Measurements from ENCODE around the gene MEIOB.
"Not testable (repeated sequence)": the region's sequence is repeated elsewhere in the genome, so short reads cannot be mapped to it uniquely, and the experiment has no call there.

Gene MEIOB

GRCh38 chr16:1895949-1896675, 24.1 kb upstream of the MEIOB start:
- TF ChIP-seq Cebpa-rat (IDR thresholded peaks at IDR 0.05) = no peak
- no peaks in the 10 kb centered on the region for H3K36me3 ChIP-seq
- no peak overlapping the region for H3K4me3 ChIP-seq
- H3K27me3 ChIP-seq = peaks cover 6% of the 10 kb centered on the region; the same call in 1 of the 2 replicates
- H3K9ac ChIP-seq = no peak overlapping the region
- H3K27ac ChIP-seq = no peak overlapping the region
- H4K20me1 ChIP-seq = no peaks in the 10 kb centered on the region
- no peak overlapping the region for H3K4me2 ChIP-seq
- H3K9me3 ChIP-seq = no peaks in the 10 kb centered on the region
- H3K4me1 ChIP-seq = peaks cover 11% of the 10 kb centered on the region

DNA sequence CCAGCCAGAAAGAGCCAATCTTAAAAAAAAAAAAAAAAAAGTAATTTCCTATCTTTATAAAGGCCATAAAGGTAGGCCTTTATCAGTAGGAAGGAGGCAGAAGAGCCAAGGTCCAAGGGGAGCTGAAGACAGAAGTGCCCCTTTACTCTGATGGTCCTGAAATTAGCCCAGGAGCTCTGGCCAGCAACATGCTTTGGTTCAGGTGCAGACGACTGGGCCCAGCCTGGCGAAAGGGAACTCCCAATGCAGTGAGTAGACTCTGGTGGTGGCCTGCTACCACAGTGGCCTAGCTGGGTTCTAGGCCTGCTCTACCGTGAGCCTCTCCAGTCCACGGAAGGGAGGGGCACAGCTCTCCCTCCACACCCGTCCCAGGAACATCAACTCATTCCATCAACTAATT, 23.1 kb upstream of the MEIOB start:
- TF ChIP-seq Cebpa-rat (IDR thresholded peaks at IDR 0.05) = no peak
- Histone ChIP-seq H3K9ac (no peak overlapping the region), H3K4me2 (no peak overlapping the region), H3K36me3 (no peaks in the 10 kb centered on the region), H3K4me3 (no peak overlapping the region), H3K27ac (no peak overlapping the region), H4K20me1 (no peaks in the 10 kb centered on the region), H3K4me1 (peaks cover 11% of the 10 kb centered on the region), H3K9me3 (no peaks in the 10 kb centered on the region), H3K27me3 (peaks cover 2% of the 10 kb centered on the region; the same call in 1 of the 2 replicates)

DNA sequence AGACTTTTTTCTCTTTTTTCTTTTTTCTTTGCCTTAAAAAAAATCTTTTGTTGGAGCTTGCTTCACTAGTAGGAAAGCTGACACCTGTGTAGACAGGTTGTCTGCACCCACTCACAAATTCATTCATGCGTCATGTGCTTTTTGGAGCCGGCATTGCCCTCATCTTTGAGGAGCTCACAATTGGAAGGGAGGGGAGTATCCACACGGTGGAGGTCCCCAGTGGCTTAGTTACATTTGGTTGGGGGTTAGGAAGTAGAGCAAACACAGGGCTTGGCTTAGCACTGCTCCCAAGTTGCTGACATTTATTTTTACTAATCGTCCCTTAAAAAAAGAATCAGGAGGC, 18.7 kb upstream of the MEIOB start:
- Histone ChIP-seq H3K36me3 (no peaks in the 10 kb centered on the region), H3K27ac (no peak overlapping the region), H3K4me3 (no peak overlapping the region)

GRCh38 chr16:1890024-1890707, 18.2 kb upstream of the MEIOB start:
- H3K27me3 ChIP-seq = no peaks in the 10 kb centered on the region
- H3K9me3 ChIP-seq = no peaks in the 10 kb centered on the region
- no peak for TF ChIP-seq Cebpa-rat (IDR thresholded peaks at IDR 0.05)
- H4K20me1 ChIP-seq = no peaks in the 10 kb centered on the region
- no peak overlapping the region for H3K27ac ChIP-seq
- no peak overlapping the region for H3K4me2 ChIP-seq
- no peak overlapping the region for H3K9ac ChIP-seq
- H3K4me1 ChIP-seq = peaks cover 11% of the 10 kb centered on the region
- no peak overlapping the region for H3K4me3 ChIP-seq
- H3K36me3 ChIP-seq = no peaks in the 10 kb centered on the region

More for the DNA sequence above, 18.7 kb upstream of the MEIOB start:
- Histone ChIP-seq H3K27me3 (no peaks in the 10 kb centered on the region), H3K9ac (no peak overlapping the region), H3K4me2 (no peak overlapping the region), H3K4me1 (peaks cover 11% of the 10 kb centered on the region), H3K9me3 (no peaks in the 10 kb centered on the region), H4K20me1 (no peaks in the 10 kb centered on the region)
- no peak for TF ChIP-seq Cebpa-rat (IDR thresholded peaks at IDR 0.05)

- peaks cover under 1% of the 10 kb centered on the region; the same call in 1 of the 2 replicates for H3K4me1 ChIP-seq
- H3K36me3 ChIP-seq = no peaks in the 10 kb centered on the region
- H3K9ac ChIP-seq = no peak overlapping the region
- TF ChIP-seq Cebpa-rat (IDR thresholded peaks at IDR 0.05) = no peak
- H3K9me3 ChIP-seq = no peaks in the 10 kb centered on the region
- no peaks in the 10 kb centered on the region for H4K20me1 ChIP-seq
- no peak overlapping the region for H3K4me2 ChIP-seq
- no peak overlapping the region for H3K27ac ChIP-seq
- no peaks in the 10 kb centered on the region for H3K27me3 ChIP-seq
- H3K4me3 ChIP-seq = no peak overlapping the region
Observed at GRCh38 chr16:1887711-1888354, 15.9 kb upstream of the MEIOB start.

DNA sequence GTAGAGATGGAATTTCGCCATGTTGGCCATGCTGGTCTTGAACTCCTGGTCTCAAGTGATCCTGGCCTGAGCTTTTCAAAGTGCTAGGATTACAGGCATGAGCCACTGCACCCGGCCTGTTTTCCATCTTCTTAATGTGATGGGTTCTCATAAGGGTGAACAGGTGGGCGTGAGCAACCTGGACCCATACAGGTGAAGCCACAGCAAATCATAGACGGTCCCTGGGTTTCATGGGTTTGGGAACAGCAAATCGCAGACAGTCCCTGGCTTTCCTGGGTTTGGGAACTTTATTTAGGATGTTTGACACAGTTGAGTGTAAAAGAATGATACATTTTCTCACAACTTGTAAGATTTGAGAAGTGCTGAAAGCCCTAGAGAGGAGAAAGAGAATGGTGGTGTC, 12.9 kb upstream of the MEIOB start:
- no peaks in the 10 kb centered on the region for H3K4me1 ChIP-seq
- TF ChIP-seq Cebpa-rat (IDR thresholded peaks at IDR 0.05) = no peak
- no peak overlapping the region for H3K4me3 ChIP-seq
- H3K36me3 ChIP-seq = no peaks in the 10 kb centered on the region
- no peak overlapping the region for H3K27ac ChIP-seq
- H4K20me1 ChIP-seq = no peaks in the 10 kb centered on the region
- H3K27me3 ChIP-seq = no peaks in the 10 kb centered on the region
- no peak overlapping the region for H3K4me2 ChIP-seq
- no peaks in the 10 kb centered on the region for H3K9me3 ChIP-seq
- H3K9ac ChIP-seq = no peak overlapping the region

- Histone ChIP-seq H3K36me3 (no peaks in the 10 kb centered on the region), H3K27me3 (no peaks in the 10 kb centered on the region), H3K9me3 (no peaks in the 10 kb centered on the region), H3K4me1 (no peaks in the 10 kb centered on the region), H4K20me1 (no peaks in the 10 kb centered on the region), H3K9ac (no peak overlapping the region), H3K4me3 (no peak overlapping the region), H3K27ac (no peak overlapping the region), H3K4me2 (no peak overlapping the region)
- TF ChIP-seq Cebpa-rat (IDR thresholded peaks at IDR 0.05) = peak; percentile 61; the same call in 1 of the 2 replicates
Observed at GRCh38 chr16:1884155-1884760, 12.3 kb upstream of the MEIOB start.

- H3K4me2 ChIP-seq, H3K27me3 ChIP-seq, H3K4me1 ChIP-seq, H3K36me3 ChIP-seq, H4K20me1 ChIP-seq, H3K4me3 ChIP-seq, H3K9ac ChIP-seq, H3K27ac ChIP-seq, H3K9me3 ChIP-seq: not testable (repeated sequence)
Observed at GRCh38 chr16:1881172-1881571, 9.2 kb upstream of the MEIOB start.

GRCh38 chr16:1879477-1879876, 7.5 kb upstream of the MEIOB start:
- Histone ChIP-seq H4K20me1 (no peaks in the 10 kb centered on the region), H3K4me3 (no peak overlapping the region), H3K27ac (no peak overlapping the region), H3K4me2 (no peak overlapping the region), H3K4me1 (no peaks in the 10 kb centered on the region), H3K27me3 (no peaks in the 10 kb centered on the region), H3K9me3 (no peaks in the 10 kb centered on the region), H3K9ac (no peak overlapping the region), H3K36me3 (no peaks in the 10 kb centered on the region)
- no peak for TF ChIP-seq Cebpa-rat (IDR thresholded peaks at IDR 0.05)

DNA sequence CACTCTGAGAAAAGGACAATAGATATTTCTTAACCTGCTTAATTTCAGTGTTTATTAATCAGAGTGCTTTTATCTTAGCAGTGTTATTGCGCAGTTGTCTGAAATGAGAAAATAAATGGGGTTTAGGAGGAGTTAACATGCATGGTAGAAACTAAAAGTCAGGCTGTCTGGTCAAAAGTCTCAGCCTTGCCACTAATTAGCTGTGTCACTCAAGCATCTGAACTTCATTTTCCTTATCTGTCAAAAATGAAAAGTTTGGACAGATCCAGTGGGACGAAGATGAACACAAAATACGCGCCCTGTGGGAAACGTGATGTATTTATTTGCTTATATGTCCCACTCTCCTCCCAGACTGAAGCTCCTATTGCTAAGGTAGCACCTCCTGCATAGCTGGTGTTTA, 6.3 kb upstream of the MEIOB start:
- Histone ChIP-seq H3K27me3 (no peaks in the 10 kb centered on the region), H4K20me1 (no peaks in the 10 kb centered on the region), H3K36me3 (no peaks in the 10 kb centered on the region), H3K27ac (no peak overlapping the region), H3K4me2 (no peak overlapping the region), H3K4me3 (no peak overlapping the region), H3K4me1 (no peaks in the 10 kb centered on the region), H3K9me3 (no peaks in the 10 kb centered on the region), H3K9ac (no peak overlapping the region)
- no peak for TF ChIP-seq Cebpa-rat (IDR thresholded peaks at IDR 0.05)

Data from BLaER1 (cell line).